NCI-H510A treated with DMSO at 0.1 percent for 48 hours (cell line): ENCODE measurements around the gene MID2.
"Not testable (repeated sequence)": the region's sequence is repeated elsewhere in the genome, so short reads cannot be mapped to it uniquely, and the experiment has no call there.

Experiments
- DNase-seq: peaks from one replicate; lab custom pipeline; 2025; lab: John Stamatoyannopoulos, UW

The MID2 gene

GRCh38 chrX:107825698-107826237 lies at the start of gene MID2:
MID2 (plus strand) TSS chrX:107825866; CDS start chrX:107826427, 561 bp downstream.
- DNase-seq, result peak; percentile 21

- peak; percentile 84 for DNase-seq
Observed at GRCh38 chrX:107776649-107777535, 48.8 kb upstream of the MID2 start.

- no peak for DNase-seq
Observed at GRCh38 chrX:107777536-107777832, 48.2 kb upstream of the MID2 start, which contains the start of gene NCBP2L. NCBP2L (plus strand) TSS chrX:107777733; CDS start chrX:107794221, 16,488 bp downstream.

GRCh38 chrX:107780525-107780924 lies 45.1 kb upstream of the MID2 start:
- no peak for DNase-seq

GRCh38 chrX:107787827-107788226 lies 37.8 kb upstream of the MID2 start:
- DNase-seq, result no peak

- no peak for DNase-seq
Observed at GRCh38 chrX:107804427-107804826, 21.2 kb upstream of the MID2 start.

- no peak for DNase-seq
Observed at GRCh38 chrX:107805179-107805578, 20.5 kb upstream of the MID2 start.

- DNase-seq, result not testable (repeated sequence)
Observed at GRCh38 chrX:107810053-107810452, 15.6 kb upstream of the MID2 start.

- DNase-seq, result no peak
Observed at GRCh38 chrX:107818900-107819521, 6.7 kb upstream of the MID2 start.

- no peak for DNase-seq
Observed at GRCh38 chrX:107823042-107823441, 2.6 kb upstream of the MID2 start.

- DNase-seq, result no peak
Observed at GRCh38 chrX:107823456-107823855, 2.2 kb upstream of the MID2 start.

GRCh38 chrX:107826238-107827029 lies 768 bp downstream of the MID2 start:
- peak; percentile 16 for DNase-seq

- no peak for DNase-seq
Observed at GRCh38 chrX:107827030-107827831, 1.6 kb downstream of the MID2 start.

- no peak for DNase-seq
Observed at GRCh38 chrX:107827852-107828251, 2.2 kb downstream of the MID2 start.

GRCh38 chrX:107829878-107830277 lies 4.2 kb downstream of the MID2 start:
- no peak for DNase-seq

- DNase-seq, result no peak
Observed at GRCh38 chrX:107831071-107831730, 5.5 kb downstream of the MID2 start.

- no peak for DNase-seq
Observed at GRCh38 chrX:107834275-107835201, 8.9 kb downstream of the MID2 start.

- no peak for DNase-seq
Observed at GRCh38 chrX:107836958-107837357, 11.3 kb downstream of the MID2 start.

GRCh38 chrX:107840971-107841370 lies 15.3 kb downstream of the MID2 start:
- no peak for DNase-seq
